ENCODE results near the gene LPP.

Gene LPP

GRCh38 chr3:188135271-188135670 lies 18.7 kb upstream of the LPP start:
- DNase-seq (ENCODE audit: low read depth), result no peak

DNA sequence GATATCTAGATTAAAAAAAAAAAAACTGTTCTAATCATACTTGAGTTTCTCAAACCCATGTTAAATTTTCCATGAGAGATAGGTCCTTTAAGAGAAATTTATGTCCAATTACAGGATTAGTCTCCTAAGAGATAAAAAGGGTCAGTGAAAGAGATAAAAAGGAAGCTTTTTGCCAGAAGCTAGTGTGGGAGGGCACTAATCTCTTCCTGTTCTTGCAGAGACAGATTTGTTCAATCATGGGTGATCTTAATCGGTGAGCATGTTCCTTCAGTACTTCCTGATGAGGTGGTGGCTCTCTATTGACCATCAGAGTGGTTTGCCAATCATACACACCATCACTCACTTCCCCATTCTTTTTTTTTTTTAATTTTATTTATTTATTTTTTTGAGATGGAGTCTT lies 16.9 kb upstream of the LPP start:
- no peak for DNase-seq (ENCODE audit: low read depth)

GRCh38 chr3:188139466-188139865 lies 14.5 kb upstream of the LPP start:
- DNase-seq (ENCODE audit: low read depth), result no peak

GRCh38 chr3:188146219-188146618 lies 7.7 kb upstream of the LPP start:
- no peak for DNase-seq (ENCODE audit: low read depth)

DNA sequence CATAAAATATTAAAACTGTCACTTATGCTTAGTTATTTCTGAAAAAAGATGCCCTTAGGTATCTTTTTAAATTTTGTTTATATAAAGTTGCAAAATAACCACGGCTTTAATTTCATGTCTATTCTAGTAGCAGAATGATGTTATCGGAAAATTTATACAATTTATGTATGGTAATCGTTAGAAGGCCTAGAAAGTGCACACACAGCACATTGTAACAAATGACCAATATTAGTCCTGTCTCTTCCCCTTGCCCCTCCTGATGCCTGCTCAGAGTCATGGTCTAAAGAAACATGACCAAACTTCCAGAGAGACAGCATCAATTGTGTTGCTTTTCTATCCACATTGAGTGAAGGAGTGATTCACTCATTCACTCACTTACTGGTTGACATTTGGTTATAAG lies 6.2 kb upstream of the LPP start:
- DNase-seq (ENCODE audit: low read depth), result no peak

- DNase-seq (ENCODE audit: low read depth), result no peak
Observed at GRCh38 chr3:188148318-188148717, 5.6 kb upstream of the LPP start.

DNA sequence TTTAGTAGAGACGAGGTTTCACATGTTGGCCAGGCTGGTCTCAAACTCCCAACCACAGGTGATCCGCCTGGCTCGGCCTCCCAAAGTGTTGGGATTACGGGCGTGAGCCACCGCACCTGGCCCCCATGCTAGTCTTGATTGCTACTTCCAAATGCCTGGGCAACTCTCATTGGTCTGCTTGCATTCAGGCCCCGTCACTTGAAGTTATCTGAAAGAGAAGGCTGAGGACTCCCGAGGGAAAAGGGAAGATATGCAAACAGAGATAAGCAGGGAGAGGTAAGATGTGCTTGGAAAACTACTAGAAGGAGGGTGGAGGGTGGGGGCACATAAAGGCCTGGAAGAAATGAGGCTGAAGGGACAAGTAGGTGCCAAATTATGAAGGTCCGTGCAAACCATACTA lies 4.4 kb upstream of the LPP start:
- no peak for DNase-seq (ENCODE audit: low read depth)

DNA sequence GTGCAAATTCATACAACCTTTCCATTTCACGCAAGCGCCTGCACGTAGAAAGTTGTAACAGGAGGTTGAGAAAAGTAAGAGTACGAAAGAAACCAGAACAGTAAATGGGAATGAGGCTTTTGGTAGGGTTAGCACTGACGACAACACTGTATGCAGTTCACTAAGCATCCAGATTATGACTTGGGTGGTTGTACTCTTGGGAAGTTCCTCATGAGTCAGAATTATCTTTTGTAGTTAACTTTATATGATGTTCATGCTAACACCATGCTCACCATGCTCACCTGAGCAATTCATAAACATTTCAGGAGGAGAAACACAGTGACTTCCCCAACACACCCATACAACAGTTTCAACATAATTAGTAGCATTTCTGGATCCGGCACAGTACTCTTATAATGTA lies 3.0 kb upstream of the LPP start:
- peak; percentile 34 for DNase-seq (ENCODE audit: low read depth)

DNA sequence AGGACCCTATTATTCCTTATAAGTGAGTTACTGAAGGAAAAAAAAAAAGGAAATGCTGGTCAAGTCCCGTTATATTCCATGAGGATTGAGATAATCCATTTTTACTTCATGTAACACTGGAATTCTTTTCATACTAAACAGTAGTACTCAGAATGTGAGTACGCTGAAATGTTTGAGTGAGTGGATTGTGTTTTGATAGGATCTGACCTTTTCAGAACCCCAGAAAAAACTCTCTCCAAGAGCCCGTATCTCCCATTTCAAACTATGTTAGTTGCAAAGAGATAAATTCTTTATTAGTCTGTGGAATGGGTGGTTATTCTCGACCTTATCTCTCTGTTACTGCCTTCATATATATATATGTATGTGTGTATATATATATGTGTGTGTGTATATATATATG lies 2.5 kb upstream of the LPP start:
- peak; percentile 42 for DNase-seq (ENCODE audit: low read depth)

- peak; percentile 68 for DNase-seq (ENCODE audit: low read depth)
Observed at GRCh38 chr3:188152660-188153436, 1.1 kb upstream of the LPP start.

DNA sequence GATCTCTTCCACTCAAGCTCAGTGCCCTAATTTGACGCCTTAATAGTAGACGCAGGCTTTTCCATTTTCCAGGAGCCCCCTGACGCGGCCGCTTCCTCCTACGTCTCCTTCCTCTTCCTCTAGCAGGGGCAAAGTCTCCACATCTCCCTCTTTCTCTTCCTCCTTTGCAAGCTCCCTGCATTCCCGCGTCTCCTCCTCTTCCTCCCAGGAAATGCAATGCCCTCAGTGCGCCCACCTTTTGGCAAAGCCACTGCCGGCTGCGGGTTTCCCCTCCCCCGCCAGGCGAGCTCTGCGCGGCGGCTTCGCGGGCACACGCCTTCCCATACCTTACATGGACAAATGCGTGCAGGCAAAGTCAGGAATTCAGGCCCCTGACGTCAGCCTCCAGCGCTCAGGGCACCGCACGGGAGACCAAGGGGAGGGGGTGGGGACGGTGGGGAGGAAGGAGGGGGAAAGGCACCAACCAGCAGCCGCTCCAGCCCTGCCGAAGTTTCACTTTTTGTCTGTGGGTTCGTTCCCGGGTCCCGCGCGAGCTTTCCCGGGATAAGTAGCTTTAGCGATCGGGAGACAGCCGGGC lies 432 bp upstream of the LPP start:
- peak; percentile 94 for DNase-seq (ENCODE audit: low read depth)

DNA sequence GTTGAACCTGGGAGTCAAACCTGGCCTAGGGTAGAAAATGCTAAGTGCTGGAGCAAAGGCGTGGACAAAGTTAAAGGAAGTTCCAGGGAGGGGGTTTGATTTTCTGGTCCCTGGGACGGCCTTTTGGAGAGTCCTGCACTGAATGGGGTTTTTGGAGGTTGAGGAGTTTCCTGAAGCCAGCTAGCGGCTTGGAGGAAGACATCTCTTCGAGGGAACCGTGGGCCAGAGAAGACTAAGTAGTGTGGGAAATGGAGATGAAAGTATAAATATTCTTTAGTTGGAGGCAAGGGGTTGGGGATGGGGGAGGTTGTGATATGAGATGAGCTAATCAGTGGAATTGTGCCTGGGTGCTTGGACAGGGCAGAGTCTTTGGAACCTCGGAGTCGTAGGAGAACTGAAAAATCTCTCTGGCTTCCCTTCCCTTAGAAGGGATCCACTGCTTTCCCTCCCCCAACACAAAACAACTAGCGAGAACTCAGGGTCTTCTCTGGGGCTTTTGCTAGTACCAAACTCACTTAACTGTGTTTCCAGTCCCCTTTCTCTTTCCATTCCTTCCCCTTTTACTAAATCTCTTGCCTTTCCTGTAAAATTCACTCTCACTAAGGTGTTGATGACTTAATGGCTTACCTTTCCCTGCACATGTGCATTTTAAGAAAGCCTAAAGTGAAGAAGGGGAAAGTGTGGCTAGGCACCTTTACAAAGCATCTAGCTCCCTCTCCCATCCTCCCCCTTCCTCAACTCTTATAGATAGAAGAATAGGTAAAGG lies 1.0 kb downstream of the LPP start:
- DNase-seq (ENCODE audit: low read depth), result no peak

DNA sequence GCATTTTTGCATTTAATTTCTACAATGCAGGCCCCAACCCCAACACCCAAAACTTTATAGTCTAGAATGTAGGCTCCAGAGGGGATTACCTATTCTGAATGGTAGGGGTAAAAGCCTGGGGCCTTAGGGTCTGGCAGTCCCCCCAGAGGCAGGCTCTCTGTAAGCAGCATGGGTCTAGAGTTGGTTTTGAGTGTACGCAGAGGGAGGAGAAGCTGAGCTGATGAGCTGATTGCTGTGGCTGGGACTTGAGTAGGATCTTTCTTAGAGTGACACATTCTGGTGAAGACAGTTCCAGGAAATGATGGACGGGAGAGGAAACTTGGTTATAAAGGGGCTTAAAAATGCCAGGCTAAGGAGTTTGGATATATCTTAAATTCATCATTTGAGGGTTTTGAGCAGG lies 2.1 kb downstream of the LPP start:
- no peak for DNase-seq (ENCODE audit: low read depth)

DNA sequence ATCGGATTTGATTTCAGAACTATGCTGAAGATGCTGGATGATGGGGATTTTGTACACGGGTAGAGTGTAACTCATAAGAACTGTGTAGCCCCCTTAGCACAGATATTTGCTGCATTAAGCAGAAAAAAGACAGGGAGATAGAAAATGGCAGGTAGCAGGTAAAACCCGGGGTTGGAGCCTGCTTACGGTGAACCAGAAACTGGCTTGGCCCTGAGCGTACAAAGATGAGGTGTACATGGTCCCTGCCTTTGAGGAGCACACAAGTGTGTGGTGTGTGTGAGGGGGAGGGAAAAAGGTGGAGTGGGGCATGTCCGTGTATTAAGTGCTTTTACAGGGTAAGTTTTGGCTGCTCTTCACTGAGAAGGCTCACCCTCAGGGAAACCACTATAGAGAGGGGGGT lies 3.5 kb downstream of the LPP start:
- no peak for DNase-seq (ENCODE audit: low read depth)

DNA sequence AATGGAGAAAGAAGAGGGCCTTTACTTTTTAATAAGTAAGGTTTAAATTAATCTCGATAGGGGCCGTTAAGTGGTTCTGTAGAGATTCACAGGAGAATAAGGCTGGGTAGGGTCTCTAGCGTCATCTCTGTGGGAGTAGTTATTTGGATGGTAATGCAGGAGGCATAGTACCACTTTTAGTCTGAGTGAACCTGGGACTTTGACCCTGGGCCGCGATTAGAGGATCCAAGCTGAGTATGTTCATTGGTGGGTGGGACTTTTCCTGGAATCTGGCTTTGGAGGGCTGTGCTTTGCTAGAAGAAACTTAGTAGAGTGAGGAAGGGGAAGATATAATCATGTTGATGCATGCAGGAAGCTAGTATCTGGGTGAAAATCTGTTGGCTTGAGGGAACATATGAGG lies 4.0 kb downstream of the LPP start:
- DNase-seq (ENCODE audit: low read depth), result no peak

DNA sequence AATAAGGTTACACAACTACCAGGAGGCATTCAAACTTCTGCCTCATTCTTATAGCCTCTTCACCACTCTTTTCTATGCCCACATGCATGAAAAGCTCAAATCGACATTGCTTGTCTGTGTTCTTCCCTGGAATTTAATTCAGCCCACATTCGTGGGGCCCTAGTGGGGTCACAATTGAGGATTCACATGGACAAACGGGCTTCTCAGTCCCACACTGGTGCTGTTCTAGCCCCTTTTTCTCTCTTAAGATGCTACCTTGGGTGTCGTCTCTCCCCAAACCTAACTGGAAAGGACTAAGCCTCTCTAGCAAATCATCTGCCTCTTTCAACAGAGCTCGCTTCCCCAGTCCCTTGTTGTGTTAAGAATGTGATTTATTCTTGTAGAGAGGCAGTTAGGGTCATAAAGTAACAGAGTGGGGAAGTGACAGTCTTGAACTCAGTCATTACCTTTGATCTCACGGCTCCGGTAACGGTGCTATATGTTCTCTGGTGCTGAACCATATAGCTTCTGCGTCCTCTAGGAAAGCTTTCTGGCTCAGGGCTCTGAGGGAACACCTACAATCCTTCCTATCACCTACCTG lies 4.9 kb downstream of the LPP start:
- DNase-seq (ENCODE audit: low read depth), result no peak

- no peak for DNase-seq (ENCODE audit: low read depth)
Observed at GRCh38 chr3:188160751-188161150, 6.8 kb downstream of the LPP start.

DNA sequence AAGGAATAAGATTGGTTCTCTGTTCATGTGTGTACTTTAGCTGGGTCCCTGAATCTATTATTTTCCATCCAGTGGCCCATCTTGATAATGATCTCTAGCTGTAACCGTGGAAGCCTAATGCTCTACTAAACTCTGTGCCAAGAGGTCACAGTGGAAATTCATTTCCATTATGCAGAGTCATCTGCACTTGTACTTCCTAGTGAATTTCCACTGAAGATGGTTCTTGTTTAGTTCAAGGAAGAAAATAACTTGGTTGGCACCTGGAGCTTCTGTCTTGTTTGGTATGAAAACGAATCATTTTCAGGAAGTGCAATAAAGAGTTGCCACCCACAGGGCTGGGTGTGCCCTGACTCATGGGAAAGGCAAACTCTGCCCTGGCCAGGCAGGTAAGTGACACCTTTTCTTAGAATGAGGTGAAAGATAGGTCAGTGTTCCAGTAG lies 10.3 kb downstream of the LPP start:
- DNase-seq (ENCODE audit: low read depth), result no peak

GRCh38 chr3:188165596-188165995 lies 11.6 kb downstream of the LPP start:
- DNase-seq (ENCODE audit: low read depth), result peak; percentile 28

GRCh38 chr3:188166441-188166840 lies 12.5 kb downstream of the LPP start:
- no peak for DNase-seq (ENCODE audit: low read depth)

DNA sequence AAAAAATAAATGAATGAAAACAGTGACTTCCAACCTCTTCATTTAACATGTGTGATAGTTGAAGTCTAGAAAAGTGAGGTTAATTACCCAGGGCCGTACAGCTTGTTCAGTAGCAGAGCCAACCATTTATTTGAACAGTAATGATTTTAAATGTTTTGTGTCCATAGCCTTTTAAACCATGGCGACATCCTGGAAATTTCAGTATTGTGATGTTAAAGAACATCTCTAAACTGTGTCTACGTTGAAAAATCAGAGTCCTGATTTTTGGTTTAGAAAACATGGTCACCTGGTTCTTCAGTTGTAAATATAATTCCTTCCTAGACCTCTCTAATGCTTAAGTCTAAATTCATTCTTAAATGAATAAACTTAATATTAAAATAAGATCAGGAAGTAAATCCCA lies 14.2 kb downstream of the LPP start:
- DNase-seq (ENCODE audit: low read depth), result no peak

GRCh38 chr3:188168648-188169047 lies 14.7 kb downstream of the LPP start:
- DNase-seq (ENCODE audit: low read depth), result no peak

All from ELR (cell line).